ENCODE measurements around the gene TUBA4B. TPM values are rescaled to one million over a fixed set of nuclear protein-coding genes. Genes with fewer than 3 reads are reported as not detected.

TUBA4B gene
- total RNA-seq, 1 donor from 2014 or later: not detected

- H3K27ac Mint-ChIP-seq (ENCODE audit: unreplicated experiment): peak overlapping the region; percentile 89
Observed at GRCh38 chr2:219290381-219291171, 37.5 kb downstream of the TUBA4B start.

DNA sequence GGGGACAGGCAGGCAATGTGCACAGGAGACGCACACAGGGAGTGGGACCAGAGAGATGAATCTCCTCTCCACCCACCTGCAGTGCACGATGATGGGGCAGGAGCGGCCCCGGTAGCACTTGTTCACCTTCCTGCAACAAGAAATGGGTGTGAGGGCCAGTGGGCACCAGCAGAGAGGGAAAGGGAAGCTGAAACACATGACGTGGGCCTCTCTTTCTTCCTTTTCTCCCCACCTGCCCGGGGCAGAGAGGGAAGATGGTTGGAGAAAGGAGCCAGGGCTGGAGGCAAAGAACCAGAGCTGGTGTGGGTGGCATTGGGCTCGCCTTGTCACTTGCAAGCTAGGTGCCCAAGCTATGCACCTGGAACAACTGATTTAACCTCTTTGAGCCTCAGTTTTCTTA, 38.4 kb downstream of the TUBA4B start:
- H3K36me3 Mint-ChIP-seq (ENCODE audit: unreplicated experiment): no peaks in the 10 kb centered on the region
- TF ChIP-seq, protein P1, sequence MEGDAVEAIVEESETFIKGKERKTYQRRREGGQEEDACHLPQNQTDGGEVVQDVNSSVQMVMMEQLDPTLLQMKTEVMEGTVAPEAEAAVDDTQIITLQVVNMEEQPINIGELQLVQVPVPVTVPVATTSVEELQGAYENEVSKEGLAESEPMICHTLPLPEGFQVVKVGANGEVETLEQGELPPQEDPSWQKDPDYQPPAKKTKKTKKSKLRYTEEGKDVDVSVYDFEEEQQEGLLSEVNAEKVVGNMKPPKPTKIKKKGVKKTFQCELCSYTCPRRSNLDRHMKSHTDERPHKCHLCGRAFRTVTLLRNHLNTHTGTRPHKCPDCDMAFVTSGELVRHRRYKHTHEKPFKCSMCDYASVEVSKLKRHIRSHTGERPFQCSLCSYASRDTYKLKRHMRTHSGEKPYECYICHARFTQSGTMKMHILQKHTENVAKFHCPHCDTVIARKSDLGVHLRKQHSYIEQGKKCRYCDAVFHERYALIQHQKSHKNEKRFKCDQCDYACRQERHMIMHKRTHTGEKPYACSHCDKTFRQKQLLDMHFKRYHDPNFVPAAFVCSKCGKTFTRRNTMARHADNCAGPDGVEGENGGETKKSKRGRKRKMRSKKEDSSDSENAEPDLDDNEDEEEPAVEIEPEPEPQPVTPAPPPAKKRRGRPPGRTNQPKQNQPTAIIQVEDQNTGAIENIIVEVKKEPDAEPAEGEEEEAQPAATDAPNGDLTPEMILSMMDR (IDR thresholded peaks at IDR 0.05): no peak
- no peaks in the 10 kb centered on the region for H3K9me3 Mint-ChIP-seq (ENCODE audit: unreplicated experiment)
- no peak overlapping the region for H3K27ac Mint-ChIP-seq (ENCODE audit: unreplicated experiment)
- H3K4me3 Mint-ChIP-seq (ENCODE audit: unreplicated experiment): no peak overlapping the region
- H3K27me3 Mint-ChIP-seq (ENCODE audit: unreplicated experiment): no peaks in the 10 kb centered on the region
- DNase-seq (ENCODE audit: extremely low spot score, unreplicated experiment): no peak
- peaks cover 31% of the 10 kb centered on the region for H3K4me1 Mint-ChIP-seq (ENCODE audit: unreplicated experiment)

More at GRCh38 chr2:219290381-219291171, 37.5 kb downstream of the TUBA4B start:
- TF ChIP-seq, protein P1 (IDR thresholded peaks at IDR 0.05): no peak
- H3K9me3 Mint-ChIP-seq (ENCODE audit: unreplicated experiment): no peaks in the 10 kb centered on the region
- no peaks in the 10 kb centered on the region for H3K36me3 Mint-ChIP-seq (ENCODE audit: unreplicated experiment)
- H3K4me3 Mint-ChIP-seq (ENCODE audit: unreplicated experiment): no peak overlapping the region
- H3K4me1 Mint-ChIP-seq (ENCODE audit: unreplicated experiment): peaks cover 35% of the 10 kb centered on the region
- no peak for DNase-seq (ENCODE audit: extremely low spot score, unreplicated experiment)
- no peaks in the 10 kb centered on the region for H3K27me3 Mint-ChIP-seq (ENCODE audit: unreplicated experiment)

GRCh38 chr2:219291910-219292490, 39.0 kb downstream of the TUBA4B start:
- DNase-seq (ENCODE audit: extremely low spot score, unreplicated experiment): no peak

GRCh38 chr2:219292616-219293015, 39.6 kb downstream of the TUBA4B start:
- Mint-ChIP-seq H3K36me3 (ENCODE audit: unreplicated experiment) (no peaks in the 10 kb centered on the region), H3K4me1 (ENCODE audit: unreplicated experiment) (peaks cover 24% of the 10 kb centered on the region), H3K27ac (ENCODE audit: unreplicated experiment) (no peak overlapping the region), H3K27me3 (ENCODE audit: unreplicated experiment) (no peaks in the 10 kb centered on the region), H3K9me3 (ENCODE audit: unreplicated experiment) (no peaks in the 10 kb centered on the region), H3K4me3 (ENCODE audit: unreplicated experiment) (no peak overlapping the region)
- TF ChIP-seq, protein P1 (IDR thresholded peaks at IDR 0.05): no peak
- DNase-seq (ENCODE audit: extremely low spot score, unreplicated experiment): no peak

More at GRCh38 chr2:219291910-219292490, 39.0 kb downstream of the TUBA4B start:
- no peak overlapping the region for H3K4me3 Mint-ChIP-seq (ENCODE audit: unreplicated experiment)
- no peak overlapping the region for H3K27ac Mint-ChIP-seq (ENCODE audit: unreplicated experiment)
- no peaks in the 10 kb centered on the region for H3K9me3 Mint-ChIP-seq (ENCODE audit: unreplicated experiment)
- no peaks in the 10 kb centered on the region for H3K36me3 Mint-ChIP-seq (ENCODE audit: unreplicated experiment)
- TF ChIP-seq, protein P1 (IDR thresholded peaks at IDR 0.05): no peak
- no peaks in the 10 kb centered on the region for H3K27me3 Mint-ChIP-seq (ENCODE audit: unreplicated experiment)
- peaks cover 25% of the 10 kb centered on the region for H3K4me1 Mint-ChIP-seq (ENCODE audit: unreplicated experiment)

- no peak overlapping the region for H3K27ac Mint-ChIP-seq (ENCODE audit: unreplicated experiment)
- H3K4me1 Mint-ChIP-seq (ENCODE audit: unreplicated experiment): peaks cover 22% of the 10 kb centered on the region
- no peak for DNase-seq (ENCODE audit: extremely low spot score, unreplicated experiment)
- peak overlapping the region; percentile 70 for H3K4me3 Mint-ChIP-seq (ENCODE audit: unreplicated experiment)
- H3K36me3 Mint-ChIP-seq (ENCODE audit: unreplicated experiment): no peaks in the 10 kb centered on the region
- H3K27me3 Mint-ChIP-seq (ENCODE audit: unreplicated experiment): no peaks in the 10 kb centered on the region
- no peaks in the 10 kb centered on the region for H3K9me3 Mint-ChIP-seq (ENCODE audit: unreplicated experiment)
- TF ChIP-seq, protein P1 (IDR thresholded peaks at IDR 0.05): no peak
Observed at GRCh38 chr2:219293736-219294231, 40.7 kb downstream of the TUBA4B start.
